Measurements from ENCODE around the gene GSDME. TPM values are rescaled to one million over a fixed set of nuclear protein-coding genes. Genes with fewer than 3 reads are reported as not detected.

Gene GSDME
- total and polyA plus RNA-seq, 2 donors (not counting 1 experiment from before 2014, with no cell fraction given) = 40.8 to 57.1 TPM

GRCh38 chr7:24713850-24714675 lies 43.2 kb downstream of the GSDME start:
- no peaks in the 10 kb centered on the region for H3K27me3 ChIP-seq (ENCODE audit: control insufficient read depth, insufficient read depth, low read length)
- H3K9ac ChIP-seq (ENCODE audit: insufficient read depth, low read length) = no peak overlapping the region
- no peak overlapping the region for H3K27ac ChIP-seq (ENCODE audit: insufficient read depth, low read length)
- H2AFZ ChIP-seq (ENCODE audit: low read length) = no peak overlapping the region
- no peaks in the 10 kb centered on the region for H3K36me3 ChIP-seq (ENCODE audit: control insufficient read depth, insufficient read depth, low read length)
- no peaks in the 10 kb centered on the region for H3K9me3 ChIP-seq (ENCODE audit: control insufficient read depth, insufficient read depth, low read depth, low read length)
- H3K4me3 ChIP-seq (replicated peaks in 1 of 4; ENCODE audit: control extremely low read depth in 1 of 4, insufficient read depth in 1 of 4, low read depth in 3 of 4, low read length in 4 of 4) = no peak overlapping the region
- peaks cover 3% of the 10 kb centered on the region for H3K4me1 ChIP-seq (ENCODE audit: control insufficient read depth, extremely low read depth, insufficient read depth, low read length)
- TF ChIP-seq EZH2 (IDR thresholded peaks at IDR 0.05; ENCODE audit: low read length, missing control alignments) = no peak
- TF ChIP-seq CTCF (conservative IDR thresholded peaks at IDR 0.05 in 1 of 2, IDR thresholded peaks at IDR 0.05 in 1 of 2; ENCODE audit: low read depth in 1 of 2, low read length in 2 of 2) = no peak
- H3K79me2 ChIP-seq (ENCODE audit: control insufficient read depth, insufficient read depth, low read length) = no peaks in the 10 kb centered on the region
- no peak for DNase-seq (ENCODE audit: low read depth in 2 of 2)
- H4K20me1 ChIP-seq (ENCODE audit: control insufficient read depth, extremely low read depth, insufficient read depth, low read length) = no peaks in the 10 kb centered on the region
- H3K4me2 ChIP-seq (ENCODE audit: extremely low read depth, insufficient read depth, low read length) = no peak overlapping the region

GRCh38 chr7:24713039-24713793 lies 44.0 kb downstream of the GSDME start:
- no peak for DNase-seq (ENCODE audit: low read depth in 2 of 2)
- no peaks in the 10 kb centered on the region for H4K20me1 ChIP-seq (ENCODE audit: control insufficient read depth, extremely low read depth, insufficient read depth, low read length)
- no peak overlapping the region for H3K4me2 ChIP-seq (ENCODE audit: extremely low read depth, insufficient read depth, low read length)
- H3K4me3 ChIP-seq (replicated peaks in 1 of 4; ENCODE audit: control extremely low read depth in 1 of 4, insufficient read depth in 1 of 4, low read depth in 3 of 4, low read length in 4 of 4) = no peak overlapping the region
- peaks cover 3% of the 10 kb centered on the region for H3K4me1 ChIP-seq (ENCODE audit: control insufficient read depth, extremely low read depth, insufficient read depth, low read length)
- H2AFZ ChIP-seq (ENCODE audit: low read length) = no peak overlapping the region
- no peaks in the 10 kb centered on the region for H3K79me2 ChIP-seq (ENCODE audit: control insufficient read depth, insufficient read depth, low read length)
- no peaks in the 10 kb centered on the region for H3K27me3 ChIP-seq (ENCODE audit: control insufficient read depth, insufficient read depth, low read length)
- no peaks in the 10 kb centered on the region for H3K9me3 ChIP-seq (ENCODE audit: control insufficient read depth, insufficient read depth, low read depth, low read length)
- H3K36me3 ChIP-seq (ENCODE audit: control insufficient read depth, insufficient read depth, low read length) = no peaks in the 10 kb centered on the region
- H3K27ac ChIP-seq (ENCODE audit: insufficient read depth, low read length) = no peak overlapping the region
- no peak for TF ChIP-seq EZH2 (IDR thresholded peaks at IDR 0.05; ENCODE audit: low read length, missing control alignments)
- TF ChIP-seq CTCF (conservative IDR thresholded peaks at IDR 0.05 in 1 of 2, IDR thresholded peaks at IDR 0.05 in 1 of 2; ENCODE audit: low read depth in 1 of 2, low read length in 2 of 2) = no peak
- no peak overlapping the region for H3K9ac ChIP-seq (ENCODE audit: insufficient read depth, low read length)

- Histone ChIP-seq H3K27me3 (ENCODE audit: control insufficient read depth, insufficient read depth, low read length) (no peaks in the 10 kb centered on the region), H3K79me2 (ENCODE audit: control insufficient read depth, insufficient read depth, low read length) (no peaks in the 10 kb centered on the region), H3K4me2 (ENCODE audit: extremely low read depth, insufficient read depth, low read length) (no peak overlapping the region), H2AFZ (ENCODE audit: low read length) (no peak overlapping the region), H3K4me3 (replicated peaks in 1 of 4; ENCODE audit: control extremely low read depth in 1 of 4, insufficient read depth in 1 of 4, low read depth in 3 of 4, low read length in 4 of 4) (no peak overlapping the region), H3K9ac (ENCODE audit: insufficient read depth, low read length) (no peak overlapping the region), H3K4me1 (ENCODE audit: control insufficient read depth, extremely low read depth, insufficient read depth, low read length) (peaks cover 3% of the 10 kb centered on the region), H3K36me3 (ENCODE audit: control insufficient read depth, insufficient read depth, low read length) (no peaks in the 10 kb centered on the region), H4K20me1 (ENCODE audit: control insufficient read depth, extremely low read depth, insufficient read depth, low read length) (no peaks in the 10 kb centered on the region), H3K27ac (ENCODE audit: insufficient read depth, low read length) (no peak overlapping the region), H3K9me3 (ENCODE audit: control insufficient read depth, insufficient read depth, low read depth, low read length) (no peaks in the 10 kb centered on the region)
- DNase-seq (ENCODE audit: low read depth in 2 of 2) = no peak
- TF ChIP-seq CTCF (conservative IDR thresholded peaks at IDR 0.05 in 1 of 2, IDR thresholded peaks at IDR 0.05 in 1 of 2; ENCODE audit: low read depth in 1 of 2, low read length in 2 of 2) = no peak
- no peak for TF ChIP-seq EZH2 (IDR thresholded peaks at IDR 0.05; ENCODE audit: low read length, missing control alignments)
These were observed 47.5 kb downstream of the GSDME start for GRCh38 chr7:24709585-24710360.

Data from fibroblast of lung (primary cell).